H7 (cell line): ENCODE measurements around the gene SWSAP1. TPM values are rescaled to one million over a fixed set of nuclear protein-coding genes. Genes with fewer than 3 reads are reported as not detected.
A peak's percentile ranks its signal among the peaks of the same experiment; 100 is the strongest.

Source experiments
- DNase-seq: peaks from one replicate; pipeline ENCODE4 v3.0.0; 2012
- H3K27me3 ChIP-seq: 2 replicates; pipeline ENCODE4 v1.6.0; 2011; ENCODE audit warnings: mild to moderate bottlenecking, low read length; ENCODE audit not compliant: control insufficient read depth, insufficient read depth
- H3K36me3 ChIP-seq: replicated peaks from 2 replicates; pipeline ENCODE4 v1.5.1; 2011; ENCODE audit warnings: low read length; ENCODE audit not compliant: control insufficient read depth, insufficient read depth
- H3K4me3 ChIP-seq: 2 replicates; pipeline ENCODE4 v1.5.1; 2011; ENCODE audit warnings: low read depth, mild to moderate bottlenecking, control low read depth, low read length, moderate library complexity; ENCODE audit not compliant: insufficient read depth
- total RNA-seq: library from RNA; depleted of rRNA; stranded (reverse); fragments of >200 nt; shearing (Covaris generic); gene quantifications from 2 replicates; pipeline ENCODE4 v1.2.3, GENCODE V29; 2014

SWSAP1 gene
- total RNA-seq, 1 experiment from 2014 or later, result 3.0 TPM

GRCh38 chr19:11379857-11380350 is 5.4 kb downstream of the SWSAP1 start:
- peaks cover 9% of the 10 kb centered on the region; the same call in 1 of the 2 replicates for H3K27me3 ChIP-seq
- peak overlapping the region; percentile 73; the same call in 1 of the 2 replicates for H3K4me3 ChIP-seq
- DNase-seq, result peak; percentile 3
- H3K36me3 ChIP-seq, result peaks cover 2% of the 10 kb centered on the region

GRCh38 chr19:11380653-11381537 is 6.4 kb downstream of the SWSAP1 start:
- H3K27me3 ChIP-seq, result peaks cover 9% of the 10 kb centered on the region; the same call in 1 of the 2 replicates
- peaks cover 2% of the 10 kb centered on the region for H3K36me3 ChIP-seq
- peak; percentile 98 for DNase-seq
- peak overlapping the region; percentile 73 for H3K4me3 ChIP-seq

DNA sequence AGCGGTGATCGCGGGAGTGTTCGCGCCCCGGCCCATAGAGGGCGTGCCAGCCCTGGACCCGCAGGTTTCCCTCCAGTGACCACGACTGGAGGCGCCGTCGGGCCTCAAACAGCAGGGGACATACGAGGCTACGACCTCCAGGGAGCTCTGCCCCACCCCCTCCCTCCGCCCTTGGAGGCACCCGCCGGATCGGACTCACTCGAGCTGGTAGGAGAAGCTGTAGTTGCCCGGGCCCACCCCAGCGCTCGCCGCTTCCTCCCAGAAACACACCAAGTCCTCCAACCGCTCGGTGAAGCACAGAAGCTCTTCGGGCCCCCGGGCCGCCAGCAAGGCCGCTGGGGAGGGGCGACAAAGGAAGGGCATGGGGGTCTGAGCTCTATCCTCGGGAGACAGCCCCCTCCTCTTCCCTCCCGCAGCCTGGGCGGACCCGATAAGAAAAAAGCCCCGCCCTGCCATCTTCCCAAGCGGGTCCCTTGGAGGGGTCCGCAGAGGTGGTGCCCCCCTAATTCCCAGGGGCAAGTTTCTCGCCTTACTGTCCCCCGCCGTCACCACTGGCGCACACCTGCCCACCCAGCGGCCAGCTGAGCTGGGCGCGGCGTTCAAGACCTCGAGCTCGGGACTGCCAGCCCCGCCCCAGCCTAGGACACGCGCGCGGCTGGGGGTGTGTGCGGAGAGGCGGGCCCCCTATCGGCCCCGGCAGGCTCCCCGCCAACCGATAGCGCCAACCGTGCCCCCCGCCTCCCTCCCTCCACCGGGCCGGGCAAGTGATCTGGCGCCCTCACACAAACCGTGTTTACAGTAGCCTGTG is 8.6 kb downstream of the SWSAP1 start:
- H3K36me3 ChIP-seq, result no peaks in the 10 kb centered on the region; the same call in 1 of the 2 replicates
- H3K4me3 ChIP-seq, result peak overlapping the region; percentile 60
- H3K27me3 ChIP-seq, result peaks cover 9% of the 10 kb centered on the region; the same call in 1 of the 2 replicates
- DNase-seq, result peak; percentile 89

DNA sequence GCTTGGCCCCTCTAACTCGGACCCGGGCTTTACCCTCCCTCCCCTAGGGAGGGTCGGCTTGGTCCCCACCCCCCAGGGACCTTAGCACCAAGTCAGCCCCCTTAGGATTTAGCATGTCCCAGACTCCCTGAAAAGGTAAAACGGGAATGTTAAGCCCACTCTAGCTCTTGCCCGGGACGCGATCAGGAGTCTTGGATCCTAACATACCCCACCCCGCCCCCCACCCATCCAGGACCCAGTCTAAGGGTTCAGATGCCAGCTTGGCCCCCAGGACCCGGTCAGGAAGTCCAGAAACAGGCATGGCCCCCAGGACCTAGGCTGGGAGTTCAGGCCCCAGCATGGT is 9.2 kb downstream of the SWSAP1 start:
- Histone ChIP-seq H3K4me3 (peak overlapping the region; percentile 60), H3K36me3 (no peaks in the 10 kb centered on the region), H3K27me3 (peaks cover 9% of the 10 kb centered on the region; the same call in 1 of the 2 replicates)
- peak; percentile 69 for DNase-seq

- DNase-seq, result no peak
- Histone ChIP-seq H3K36me3 (no peaks in the 10 kb centered on the region), H3K4me3 (no peak overlapping the region), H3K27me3 (peaks cover 9% of the 10 kb centered on the region; the same call in 1 of the 2 replicates)
Observed at GRCh38 chr19:11384778-11385129, 10.3 kb downstream of the SWSAP1 start.

DNA sequence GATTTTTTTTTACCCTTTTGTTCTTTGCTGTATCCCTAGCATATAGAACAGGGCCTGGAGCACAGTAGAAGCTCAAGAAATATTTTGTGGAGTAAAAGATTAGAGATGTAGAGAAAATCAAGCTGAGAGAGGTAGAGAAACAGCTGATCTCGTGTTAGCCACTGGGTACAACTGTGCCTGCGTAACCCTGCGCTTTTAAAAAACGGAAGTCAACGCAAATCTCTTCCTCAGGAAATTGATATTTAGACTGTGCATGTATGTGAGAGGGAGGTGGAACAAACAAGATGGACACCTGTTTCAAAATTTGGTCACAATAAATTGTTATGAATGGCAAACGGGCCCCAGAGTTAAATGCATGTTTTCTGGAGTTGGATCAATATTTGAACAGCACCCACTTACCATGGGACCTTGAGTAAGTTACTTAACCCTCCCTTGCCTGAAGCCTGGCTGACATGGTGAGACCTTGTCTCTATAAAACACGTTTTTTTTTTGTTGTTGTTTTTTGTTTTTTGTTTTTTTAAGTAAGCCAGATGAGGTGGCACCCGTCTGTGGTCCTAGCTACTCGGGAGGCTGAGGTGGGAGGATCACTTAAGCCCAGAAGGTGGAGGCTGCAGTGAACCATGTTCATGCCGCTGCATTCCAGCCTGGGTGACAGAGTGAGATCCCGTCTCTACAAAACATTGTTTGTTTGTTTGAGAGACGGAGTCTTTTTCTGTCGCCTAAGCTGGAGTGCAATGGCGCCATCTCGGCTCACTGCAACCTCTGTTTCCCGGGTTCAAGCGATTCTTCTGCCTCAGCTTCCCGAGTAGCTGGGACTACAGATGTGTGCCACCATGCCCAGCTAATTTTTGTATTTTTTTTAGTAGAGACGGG is 12.9 kb downstream of the SWSAP1 start:
- Histone ChIP-seq H3K4me3 (no peak overlapping the region), H3K27me3 (peaks cover 9% of the 10 kb centered on the region; the same call in 1 of the 2 replicates), H3K36me3 (no peaks in the 10 kb centered on the region)
- DNase-seq, result no peak

GRCh38 chr19:11390359-11390758 is 15.9 kb downstream of the SWSAP1 start:
- Histone ChIP-seq H3K36me3 (peaks cover 5% of the 10 kb centered on the region), H3K27me3 (no peaks in the 10 kb centered on the region), H3K4me3 (no peak overlapping the region)
- no peak for DNase-seq

DNA sequence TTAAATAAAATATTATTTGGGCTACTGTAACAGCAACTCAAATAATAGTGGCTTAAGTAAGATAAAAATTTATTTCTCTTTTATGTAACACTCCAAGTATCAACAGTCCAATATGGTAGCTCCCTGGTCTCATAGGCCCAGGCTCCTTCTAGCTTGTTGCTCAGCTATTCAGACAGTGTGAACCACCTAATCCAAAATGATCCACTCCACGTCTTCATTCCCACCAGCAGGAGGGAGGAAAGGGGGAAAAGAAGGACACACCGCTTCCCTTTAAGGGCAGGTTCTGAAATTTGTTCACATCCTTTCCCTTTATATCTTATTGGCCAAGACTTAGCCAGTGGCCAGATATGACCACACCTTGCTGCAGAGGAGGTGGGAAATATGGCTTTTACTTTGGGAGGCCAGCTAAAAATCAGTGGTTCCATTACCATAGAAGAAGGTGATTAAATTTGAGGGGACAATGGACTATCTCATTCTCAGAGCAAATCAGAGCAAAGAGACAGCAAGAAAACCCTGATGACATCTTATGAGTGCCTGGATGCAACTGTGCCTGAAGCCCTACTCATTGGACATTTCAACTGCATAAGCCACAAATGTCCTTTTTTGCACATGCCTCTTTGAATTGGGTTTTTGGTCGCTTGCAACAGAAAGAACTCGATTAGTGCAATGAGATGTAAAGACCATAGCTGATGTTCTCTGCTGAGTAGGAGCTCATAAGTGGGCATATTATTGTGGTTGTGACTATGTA is 16.6 kb downstream of the SWSAP1 start:
- H3K36me3 ChIP-seq, result peaks cover 5% of the 10 kb centered on the region
- no peak for DNase-seq
- no peaks in the 10 kb centered on the region for H3K27me3 ChIP-seq
- H3K4me3 ChIP-seq, result no peak overlapping the region

DNA sequence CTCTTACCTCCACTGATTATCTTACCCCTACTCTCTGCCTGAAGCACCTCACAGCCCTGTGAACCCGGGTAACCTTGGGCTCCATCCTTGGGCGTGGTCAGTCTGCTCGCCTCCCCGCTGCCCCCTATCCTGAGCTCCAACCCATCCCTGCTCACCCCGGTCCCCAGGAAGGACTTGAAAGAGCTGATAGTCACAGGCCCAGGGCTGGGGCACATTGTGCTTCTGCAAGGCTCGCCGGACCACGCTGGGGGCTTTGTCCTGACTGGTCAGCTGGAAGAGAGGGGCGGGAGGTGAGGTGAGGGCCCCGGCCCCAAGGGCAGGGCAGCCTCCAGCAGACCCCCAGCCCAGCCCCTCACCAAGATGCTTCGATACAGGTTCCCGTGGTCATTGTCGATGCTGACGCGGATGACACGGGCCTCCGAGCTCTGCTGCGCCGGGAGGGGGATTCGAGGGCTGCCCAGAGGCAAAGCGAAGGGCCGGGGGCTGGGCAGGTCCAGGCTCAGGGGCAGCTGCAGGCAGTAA is 22.7 kb downstream of the SWSAP1 start:
- H3K4me3 ChIP-seq, result no peak overlapping the region
- H3K36me3 ChIP-seq, result peaks cover 8% of the 10 kb centered on the region
- no peak for DNase-seq
- no peaks in the 10 kb centered on the region for H3K27me3 ChIP-seq

DNA sequence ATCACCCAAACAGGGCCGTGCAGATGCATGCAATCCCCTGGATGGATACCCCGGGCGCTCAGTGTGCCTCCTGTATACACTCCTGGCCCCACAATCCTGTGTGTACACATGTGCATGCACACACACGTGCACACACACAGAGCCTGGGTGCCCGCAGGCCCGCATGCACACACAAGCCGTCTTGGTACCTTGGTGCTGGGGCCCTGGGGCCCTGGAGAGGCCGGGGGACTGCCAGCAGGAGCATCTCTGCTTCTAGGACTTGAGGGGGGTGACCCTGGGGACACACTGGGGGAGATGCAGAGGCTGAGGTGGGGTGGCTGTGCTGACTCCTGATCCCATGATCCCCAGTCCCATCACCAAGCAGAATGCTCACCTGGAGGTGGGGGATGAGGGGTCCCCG is 25.2 kb downstream of the SWSAP1 start:
- no peak overlapping the region for H3K4me3 ChIP-seq
- peaks cover 7% of the 10 kb centered on the region for H3K36me3 ChIP-seq
- no peak for DNase-seq
- H3K27me3 ChIP-seq, result no peaks in the 10 kb centered on the region

- Histone ChIP-seq H3K36me3 (peaks cover 7% of the 10 kb centered on the region), H3K27me3 (no peaks in the 10 kb centered on the region; the same call in 1 of the 2 replicates), H3K4me3 (no peak overlapping the region)
- DNase-seq, result no peak
Observed at GRCh38 chr19:11400798-11401197, 26.3 kb downstream of the SWSAP1 start.

GRCh38 chr19:11401808-11402543 is 27.5 kb downstream of the SWSAP1 start:
- H3K4me3 ChIP-seq, result no peak overlapping the region
- DNase-seq, result no peak
- peaks cover 7% of the 10 kb centered on the region for H3K36me3 ChIP-seq
- H3K27me3 ChIP-seq, result peaks cover 6% of the 10 kb centered on the region; the same call in 1 of the 2 replicates
